Sigmoid colon (tissue), 7 donors: Measurements from ENCODE around the gene STBD1. TPM values are rescaled to one million over a fixed set of nuclear protein-coding genes. Genes with fewer than 3 reads are reported as not detected.

Experiments
- DNase-seq: peaks from one replicate; pipeline ENCODE4 v3.0.0-alpha.2; 2019
- H3K27ac ChIP-seq, 4 donors: fragments of 200-600 bp; sonication (generic); one replicate each; pipeline ENCODE4 v1.5.1; 2016 to 2019; ENCODE audit warnings: mild to moderate bottlenecking in 1 of 4
- H3K27me3 ChIP-seq, 3 donors: fragments of 200-600 bp; sonication (generic); one replicate each; pipeline ENCODE4 v1.5.1; 2019; ENCODE audit warnings: mild to moderate bottlenecking in 1 of 3
- H3K36me3 ChIP-seq, 4 donors: fragments of 200-600 bp; sonication (generic); one replicate each; pipeline ENCODE4 v1.5.1; 2016 to 2019
- H3K4me1 ChIP-seq, 4 donors: fragments of 200-600 bp; sonication (generic); one replicate each; pipeline ENCODE4 v1.5.1; 2017 to 2019
- H3K4me3 ChIP-seq, 4 donors: fragments of 200-600 bp; sonication (generic); one replicate each; pipeline ENCODE4 v1.5.1; 2017 to 2019; ENCODE audit warnings: mild to moderate bottlenecking in 2 of 4, moderate library complexity in 1 of 4
- H3K9me3 ChIP-seq, 4 donors: fragments of 200-600 bp in 3 of 4; sonication (generic) in 3 of 4; one replicate each; pipeline versions ENCODE4 v1.5.1 to v1.6.1; 2013 to 2019
- CTCF ChIP-seq, 4 experiments: fragments of 450-650 bp in 3 of 4; fragments of 200-600 bp in 1 of 4; IDR thresholded peaks; one replicate each; pipeline ENCODE4 v1.5.1; 2016 to 2019; ENCODE audit warnings: antibody characterized with exemption in 4 of 4, mild to moderate bottlenecking in 3 of 4, moderate library complexity in 2 of 4
- EP300 ChIP-seq, 4 donors: sonication (generic); formaldehyde crosslinking; IDR thresholded peaks; one replicate each; pipeline ENCODE4 v1.6.1; 2017; ENCODE audit warnings: antibody characterized with exemption in 4 of 4
- POLR2A ChIP-seq, 2 donors: fragments of 450-650 bp; IDR thresholded peaks; one replicate each; pipeline ENCODE4 v1.6.1; 2016; ENCODE audit warnings: antibody characterized with exemption in 2 of 2, mild to moderate bottlenecking in 2 of 2, moderate library complexity in 2 of 2
- POLR2AphosphoS5 ChIP-seq, 4 donors: sonication (generic); formaldehyde crosslinking; IDR thresholded peaks; one replicate each; pipeline ENCODE4 v1.6.1; 2017; ENCODE audit warnings: antibody characterized with exemption in 4 of 4
- WGBS, 2 donors: extraction: QIAGEN DNeasy Blood & Tissue Kit; methylation state at CpG; one replicate each; pipeline ENCODE4 v1.1.7; 2013; 5-methylcytosine and 5-hydroxymethylcytosine counted together
- intact Hi-C: fragments of 100-400 bp; cut with DNase I; formaldehyde crosslinking; loops from one replicate; pipeline ENCODE4 v1.15.1; 2023
- polyA plus RNA-seq, 3 donors: library from polyadenylated mRNA; stranded (reverse); fragments of 200-250 nt; gene quantifications; one replicate each; pipeline ENCODE4 v1.2.3, GENCODE V29; 2013
- total RNA-seq, 4 donors: library from RNA; depleted of rRNA; stranded (reverse); fragments of >200 nt; gene quantifications; one replicate each; pipeline ENCODE4 v1.1.0, GENCODE V29; 2016
- donor health status: healthy with polysubstance abuse.
- donor health status: Bipolar disorder and iron deficiency.
- donor health status: healthy.

STBD1 gene
- total and polyA plus RNA-seq, 7 donors: 6.0 to 17.1 (median 11.0) TPM

GRCh38 chr4:76276813-76277212 is 29.7 kb upstream of the STBD1 start:
- TF ChIP-seq EP300 (IDR thresholded peaks at IDR 0.05) (no peak), POLR2A (IDR thresholded peaks at IDR 0.05) (no peak), CTCF (IDR thresholded peaks at IDR 0.05) (no peak), POLR2AphosphoS5 (IDR thresholded peaks at IDR 0.05) (no peak)
- H3K27me3 ChIP-seq: no peaks in the 10 kb centered on the region
- no peaks in the 10 kb centered on the region for H3K4me1 ChIP-seq
- WGBS, 2 donors: 86 to 96% methylated on average over 9 of the region's 9 CpGs
- H3K9me3 ChIP-seq: no peaks in the 10 kb centered on the region
- intact Hi-C loops: no loop called here
- no peak overlapping the region for H3K27ac ChIP-seq
- no peak overlapping the region for H3K4me3 ChIP-seq
- DNase-seq: no peak
- H3K36me3 ChIP-seq: no peaks in the 10 kb centered on the region

GRCh38 chr4:76277667-76278066 is 28.9 kb upstream of the STBD1 start:
- intact Hi-C loops: no loop called here
- Histone ChIP-seq H3K4me1 (no peaks in the 10 kb centered on the region), H3K27me3 (no peaks in the 10 kb centered on the region), H3K27ac (no peak overlapping the region), H3K4me3 (no peak overlapping the region), H3K36me3 (no peaks in the 10 kb centered on the region), H3K9me3 (no peaks in the 10 kb centered on the region)
- TF ChIP-seq POLR2AphosphoS5 (IDR thresholded peaks at IDR 0.05) (no peak), POLR2A (IDR thresholded peaks at IDR 0.05) (no peak), CTCF (IDR thresholded peaks at IDR 0.05) (no peak), EP300 (IDR thresholded peaks at IDR 0.05) (no peak)
- no peak for DNase-seq
- 85% methylated on average over 1 of the region's 1 CpG for WGBS, 2 donors

- TF ChIP-seq POLR2A (IDR thresholded peaks at IDR 0.05): no peak
- no peak for TF ChIP-seq CTCF (IDR thresholded peaks at IDR 0.05)
- no peak for TF ChIP-seq POLR2AphosphoS5 (IDR thresholded peaks at IDR 0.05)
- no peak for TF ChIP-seq EP300 (IDR thresholded peaks at IDR 0.05)
- WGBS, 2 donors: 29 to 56% methylated on average over 1 of the region's 1 CpG
- H3K4me1 ChIP-seq: no peaks in the 10 kb centered on the region
- no peak overlapping the region for H3K27ac ChIP-seq
- DNase-seq: no peak
- H3K36me3 ChIP-seq: no peaks in the 10 kb centered on the region
- no peaks in the 10 kb centered on the region for H3K9me3 ChIP-seq
- no peak overlapping the region for H3K4me3 ChIP-seq
- intact Hi-C loops: no loop called here
- H3K27me3 ChIP-seq: no peaks in the 10 kb centered on the region
These were observed 27.9 kb upstream of the STBD1 start for GRCh38 chr4:76278583-76278982.

GRCh38 chr4:76279462-76279861 is 27.1 kb upstream of the STBD1 start:
- intact Hi-C loops: no loop called here
- TF ChIP-seq POLR2A (IDR thresholded peaks at IDR 0.05) (no peak), EP300 (IDR thresholded peaks at IDR 0.05) (no peak), CTCF (IDR thresholded peaks at IDR 0.05) (no peak), POLR2AphosphoS5 (IDR thresholded peaks at IDR 0.05) (no peak)
- 62 to 70% methylated on average over 4 of the region's 4 CpGs for WGBS, 2 donors
- Histone ChIP-seq H3K36me3 (no peaks in the 10 kb centered on the region), H3K27ac (no peak overlapping the region), H3K27me3 (no peaks in the 10 kb centered on the region), H3K4me3 (no peak overlapping the region), H3K4me1 (no peaks in the 10 kb centered on the region), H3K9me3 (no peaks in the 10 kb centered on the region)
- DNase-seq: no peak
